ENCODE data around the gene CAMK2N1.
"Not testable (repeated sequence)": the region's sequence is repeated elsewhere in the genome, so short reads cannot be mapped to it uniquely, and the experiment has no call there.

The CAMK2N1 gene

DNA sequence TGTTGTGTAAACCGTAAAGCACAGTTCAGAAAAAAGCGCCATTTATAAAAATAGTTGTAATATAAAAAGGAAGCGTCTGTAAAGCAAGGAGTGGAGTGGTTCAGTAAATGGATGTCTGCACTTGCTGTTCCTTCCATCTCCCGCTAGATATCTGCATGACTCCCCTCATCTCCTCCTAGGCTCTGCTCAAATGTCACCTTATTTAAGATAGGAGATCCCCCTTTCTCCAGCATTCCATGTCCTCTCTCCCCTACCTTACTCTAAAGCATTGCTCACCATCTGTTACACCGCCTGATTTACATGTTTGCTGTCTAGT lies 21.2 kb upstream of the CAMK2N1 start:
- in situ Hi-C loops (cut with MboI; ENCODE audit: low sequenced_read_pairs, unreplicated experiment): no loop called here
- no peak for DNase-seq (ENCODE audit: low spot score)
- TF ChIP-seq, protein P1, sequence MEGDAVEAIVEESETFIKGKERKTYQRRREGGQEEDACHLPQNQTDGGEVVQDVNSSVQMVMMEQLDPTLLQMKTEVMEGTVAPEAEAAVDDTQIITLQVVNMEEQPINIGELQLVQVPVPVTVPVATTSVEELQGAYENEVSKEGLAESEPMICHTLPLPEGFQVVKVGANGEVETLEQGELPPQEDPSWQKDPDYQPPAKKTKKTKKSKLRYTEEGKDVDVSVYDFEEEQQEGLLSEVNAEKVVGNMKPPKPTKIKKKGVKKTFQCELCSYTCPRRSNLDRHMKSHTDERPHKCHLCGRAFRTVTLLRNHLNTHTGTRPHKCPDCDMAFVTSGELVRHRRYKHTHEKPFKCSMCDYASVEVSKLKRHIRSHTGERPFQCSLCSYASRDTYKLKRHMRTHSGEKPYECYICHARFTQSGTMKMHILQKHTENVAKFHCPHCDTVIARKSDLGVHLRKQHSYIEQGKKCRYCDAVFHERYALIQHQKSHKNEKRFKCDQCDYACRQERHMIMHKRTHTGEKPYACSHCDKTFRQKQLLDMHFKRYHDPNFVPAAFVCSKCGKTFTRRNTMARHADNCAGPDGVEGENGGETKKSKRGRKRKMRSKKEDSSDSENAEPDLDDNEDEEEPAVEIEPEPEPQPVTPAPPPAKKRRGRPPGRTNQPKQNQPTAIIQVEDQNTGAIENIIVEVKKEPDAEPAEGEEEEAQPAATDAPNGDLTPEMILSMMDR (IDR thresholded peaks at IDR 0.05; ENCODE audit: borderline replicate concordance, control extremely low read depth, extremely low read depth, insufficient read depth, missing control alignments): no peak

DNA sequence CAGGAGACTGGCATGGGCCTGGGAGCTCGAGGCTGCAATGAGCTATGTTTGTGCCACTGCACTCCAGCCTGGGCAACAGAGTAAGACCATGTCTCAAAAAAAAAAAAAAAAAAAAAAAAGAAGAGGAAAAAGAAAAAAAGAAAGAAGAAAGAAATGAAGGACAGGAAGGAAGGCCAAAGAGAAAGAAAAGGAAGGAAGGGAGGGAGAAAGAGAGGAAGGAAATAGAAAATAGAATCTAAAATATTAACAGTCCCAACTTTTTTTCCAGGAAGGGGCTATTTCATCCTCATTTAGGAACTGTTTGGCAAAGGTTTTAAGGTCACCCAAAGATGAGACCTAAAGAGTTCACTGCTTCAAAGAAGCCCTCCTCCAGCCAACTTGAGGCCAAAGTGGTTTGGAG lies 19.5 kb upstream of the CAMK2N1 start:
- TF ChIP-seq, protein P1 (IDR thresholded peaks at IDR 0.05; ENCODE audit: borderline replicate concordance, control extremely low read depth, extremely low read depth, insufficient read depth, missing control alignments): no peak
- in situ Hi-C loops (cut with MboI; ENCODE audit: low sequenced_read_pairs, unreplicated experiment): no loop called here
- DNase-seq (ENCODE audit: low spot score): no peak

DNA sequence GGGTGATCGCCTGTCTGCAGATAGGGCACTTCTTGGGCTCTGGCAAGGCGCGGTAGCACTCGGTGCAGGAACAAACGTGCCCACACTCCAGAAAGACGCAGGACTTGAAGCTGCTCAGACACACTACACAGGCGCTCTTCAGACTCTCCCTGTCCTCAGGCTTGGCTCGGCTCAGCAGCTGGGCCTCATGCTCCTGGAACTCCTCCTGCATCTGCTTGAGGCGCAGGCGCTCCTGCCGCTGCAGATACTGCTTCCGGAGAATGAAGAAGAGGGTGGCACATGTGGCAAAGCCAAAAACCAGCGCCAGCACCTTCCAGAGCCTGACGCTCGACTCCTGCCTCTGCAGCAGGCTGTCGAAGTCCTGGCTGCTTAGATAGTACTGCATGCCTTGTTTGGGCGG lies 14.7 kb upstream of the CAMK2N1 start:
- no peak for DNase-seq (ENCODE audit: low spot score)
- TF ChIP-seq, protein P1 (IDR thresholded peaks at IDR 0.05; ENCODE audit: borderline replicate concordance, control extremely low read depth, extremely low read depth, insufficient read depth, missing control alignments): no peak
- in situ Hi-C loops (cut with MboI; ENCODE audit: low sequenced_read_pairs, unreplicated experiment): no loop called here

DNA sequence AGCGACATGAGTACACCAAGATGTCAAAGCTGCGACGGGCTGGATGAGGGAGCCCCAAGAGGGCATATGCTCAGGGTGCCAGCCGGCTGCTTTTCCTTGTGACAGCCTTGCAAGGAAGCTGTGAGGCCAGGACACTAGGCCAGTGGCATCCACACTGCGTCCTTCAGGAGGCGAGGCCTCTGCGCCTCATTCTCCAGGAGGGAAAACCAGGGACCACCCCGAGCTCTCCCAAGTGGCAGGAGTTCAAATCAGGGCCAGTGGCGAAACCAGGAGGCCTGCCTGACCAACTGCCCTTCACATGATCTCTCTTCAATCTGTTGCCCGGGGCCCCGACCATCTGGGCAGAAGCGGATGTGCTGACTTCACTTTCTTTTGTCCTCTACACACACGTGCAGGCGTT lies 13.7 kb upstream of the CAMK2N1 start:
- TF ChIP-seq, protein P1 (IDR thresholded peaks at IDR 0.05; ENCODE audit: borderline replicate concordance, control extremely low read depth, extremely low read depth, insufficient read depth, missing control alignments): no peak
- in situ Hi-C loops (cut with MboI; ENCODE audit: low sequenced_read_pairs, unreplicated experiment): loop anchor here (10.0 to 25.0 kb wide), 3 partner anchors 125 to 587 kb away; partner anchors contain the start of gene PLA2G2E
- DNase-seq (ENCODE audit: low spot score): no peak

DNA sequence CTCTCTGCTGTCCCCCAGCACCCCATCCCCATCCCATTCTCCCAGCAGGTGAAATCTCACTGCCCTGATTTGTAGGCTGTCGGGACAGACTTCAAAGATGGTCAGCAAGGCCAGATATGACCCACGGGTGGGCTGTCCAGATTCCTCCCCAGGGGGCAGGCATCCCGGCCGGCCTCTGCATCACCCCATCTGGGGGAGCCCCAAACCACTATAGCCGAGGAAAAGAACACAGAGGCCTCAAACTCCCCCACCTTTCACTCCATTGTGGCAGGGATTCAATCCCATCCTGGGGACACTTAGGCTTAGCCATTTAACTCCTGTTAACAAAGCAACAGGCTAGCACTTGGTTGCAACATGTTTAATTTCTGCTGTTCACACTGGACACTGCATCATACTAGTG lies 13.1 kb upstream of the CAMK2N1 start:
- TF ChIP-seq, protein P1 (IDR thresholded peaks at IDR 0.05; ENCODE audit: borderline replicate concordance, control extremely low read depth, extremely low read depth, insufficient read depth, missing control alignments): no peak
- in situ Hi-C loops (cut with MboI; ENCODE audit: low sequenced_read_pairs, unreplicated experiment): loop anchor here (10.0 to 25.0 kb wide), 3 partner anchors 124 to 587 kb away; partner anchors contain the start of gene PLA2G2E
- no peak for DNase-seq (ENCODE audit: low spot score)

DNA sequence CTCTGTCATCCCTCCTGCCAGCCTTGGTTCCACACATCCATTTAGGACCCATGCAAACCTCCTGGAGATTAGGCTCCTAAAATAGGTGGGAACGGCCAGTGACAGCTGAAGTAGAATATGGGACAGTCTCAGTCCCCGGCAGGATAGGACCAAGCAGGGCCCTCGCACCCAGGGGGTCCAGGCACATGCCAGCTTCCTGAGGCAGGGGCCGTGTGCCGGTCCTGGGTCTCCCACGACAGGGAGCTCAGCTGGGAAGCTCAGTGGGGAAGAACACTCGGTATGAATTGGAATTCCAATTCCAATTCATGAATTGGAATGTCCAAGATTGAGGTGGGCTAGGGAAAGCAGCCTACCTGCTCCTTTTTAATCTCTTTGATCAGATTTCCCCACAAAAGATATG lies 12.1 kb upstream of the CAMK2N1 start:
- in situ Hi-C loops (cut with MboI; ENCODE audit: low sequenced_read_pairs, unreplicated experiment): loop anchor here (10.0 to 25.0 kb wide), 3 partner anchors 123 to 586 kb away; partner anchors contain the start of gene PLA2G2E
- no peak for DNase-seq (ENCODE audit: low spot score)
- TF ChIP-seq, protein P1 (IDR thresholded peaks at IDR 0.05; ENCODE audit: borderline replicate concordance, control extremely low read depth, extremely low read depth, insufficient read depth, missing control alignments): no peak

DNA sequence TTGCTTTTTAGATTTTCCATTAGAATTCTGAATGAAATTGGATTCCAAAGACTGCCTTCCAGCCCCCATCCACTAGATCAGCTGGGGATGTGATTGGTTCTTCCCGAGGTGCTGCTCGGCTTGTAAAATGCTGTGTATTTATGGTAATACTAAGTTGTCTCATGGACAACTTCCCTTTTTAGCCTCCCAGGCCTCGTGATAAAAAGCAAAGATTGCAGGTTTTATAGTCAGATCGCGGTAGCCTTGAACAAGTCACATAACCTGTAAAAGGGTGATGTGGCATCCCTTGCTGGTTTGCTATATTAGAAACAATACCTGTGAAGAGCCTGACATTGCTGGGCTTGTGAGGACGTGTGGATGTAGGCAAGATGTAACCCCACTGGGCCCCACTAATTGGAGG lies 11.5 kb upstream of the CAMK2N1 start:
- DNase-seq (ENCODE audit: low spot score): no peak
- in situ Hi-C loops (cut with MboI; ENCODE audit: low sequenced_read_pairs, unreplicated experiment): loop anchor here (10.0 to 25.0 kb wide), 3 partner anchors 123 to 585 kb away; partner anchors contain the start of gene PLA2G2E
- TF ChIP-seq, protein P1 (IDR thresholded peaks at IDR 0.05; ENCODE audit: borderline replicate concordance, control extremely low read depth, extremely low read depth, insufficient read depth, missing control alignments): no peak

DNA sequence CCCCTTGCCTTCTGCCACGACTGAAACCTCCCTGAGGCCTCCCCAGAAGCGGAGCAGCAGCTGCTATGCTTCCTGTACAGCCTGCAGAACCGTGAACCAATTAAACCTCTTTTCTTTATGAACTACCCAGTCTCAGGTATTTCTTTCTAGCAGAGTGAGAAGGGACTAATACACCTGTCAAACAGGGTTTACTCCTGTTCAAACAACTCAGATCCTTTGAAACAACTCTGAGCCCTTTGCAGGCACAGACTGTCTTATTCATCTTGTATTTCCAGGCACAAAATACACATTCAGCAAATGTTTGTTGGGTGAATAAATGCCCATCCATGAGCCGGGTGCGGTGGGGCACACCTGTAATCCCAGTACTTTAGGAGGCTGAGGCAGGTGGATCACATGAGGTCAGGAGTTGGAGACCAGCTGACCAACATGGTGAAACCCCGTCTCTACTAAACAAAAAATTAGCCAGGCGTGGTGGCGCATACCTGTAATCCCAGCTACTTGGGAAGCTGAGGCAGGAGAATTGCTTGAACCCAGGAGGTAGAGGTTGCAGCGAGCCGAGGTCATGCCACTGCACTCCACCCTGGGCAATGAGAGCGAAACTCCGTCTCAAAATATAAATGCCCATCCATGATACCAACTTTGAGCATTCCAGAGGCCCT lies 10.8 kb upstream of the CAMK2N1 start:
- DNase-seq (ENCODE audit: low spot score): not testable (repeated sequence)

More for the DNA sequence above, 10.8 kb upstream of the CAMK2N1 start:
- in situ Hi-C loops (cut with MboI; ENCODE audit: low sequenced_read_pairs, unreplicated experiment): loop anchor here (10.0 to 25.0 kb wide), 3 partner anchors 122 to 585 kb away; partner anchors contain the start of gene PLA2G2E
